Measurements from ENCODE around the gene ZNRF1.

GRCh38 chr16:75021410-75021809 is 22.6 kb downstream of the ZNRF1 start:
- no peak for TF ChIP-seq POLR2AphosphoS5 (IDR thresholded peaks at IDR 0.05; ENCODE audit: low read depth, low read length)
- TF ChIP-seq, protein P1, sequence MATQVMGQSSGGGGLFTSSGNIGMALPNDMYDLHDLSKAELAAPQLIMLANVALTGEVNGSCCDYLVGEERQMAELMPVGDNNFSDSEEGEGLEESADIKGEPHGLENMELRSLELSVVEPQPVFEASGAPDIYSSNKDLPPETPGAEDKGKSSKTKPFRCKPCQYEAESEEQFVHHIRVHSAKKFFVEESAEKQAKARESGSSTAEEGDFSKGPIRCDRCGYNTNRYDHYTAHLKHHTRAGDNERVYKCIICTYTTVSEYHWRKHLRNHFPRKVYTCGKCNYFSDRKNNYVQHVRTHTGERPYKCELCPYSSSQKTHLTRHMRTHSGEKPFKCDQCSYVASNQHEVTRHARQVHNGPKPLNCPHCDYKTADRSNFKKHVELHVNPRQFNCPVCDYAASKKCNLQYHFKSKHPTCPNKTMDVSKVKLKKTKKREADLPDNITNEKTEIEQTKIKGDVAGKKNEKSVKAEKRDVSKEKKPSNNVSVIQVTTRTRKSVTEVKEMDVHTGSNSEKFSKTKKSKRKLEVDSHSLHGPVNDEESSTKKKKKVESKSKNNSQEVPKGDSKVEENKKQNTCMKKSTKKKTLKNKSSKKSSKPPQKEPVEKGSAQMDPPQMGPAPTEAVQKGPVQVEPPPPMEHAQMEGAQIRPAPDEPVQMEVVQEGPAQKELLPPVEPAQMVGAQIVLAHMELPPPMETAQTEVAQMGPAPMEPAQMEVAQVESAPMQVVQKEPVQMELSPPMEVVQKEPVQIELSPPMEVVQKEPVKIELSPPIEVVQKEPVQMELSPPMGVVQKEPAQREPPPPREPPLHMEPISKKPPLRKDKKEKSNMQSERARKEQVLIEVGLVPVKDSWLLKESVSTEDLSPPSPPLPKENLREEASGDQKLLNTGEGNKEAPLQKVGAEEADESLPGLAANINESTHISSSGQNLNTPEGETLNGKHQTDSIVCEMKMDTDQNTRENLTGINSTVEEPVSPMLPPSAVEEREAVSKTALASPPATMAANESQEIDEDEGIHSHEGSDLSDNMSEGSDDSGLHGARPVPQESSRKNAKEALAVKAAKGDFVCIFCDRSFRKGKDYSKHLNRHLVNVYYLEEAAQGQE (IDR thresholded peaks at IDR 0.05; ENCODE audit: insufficient read depth in 1 of 2, low read depth in 2 of 2, low read length in 2 of 2): no peak

Measured in PFSK-1 (cell line).